GM12878 (cell line): ENCODE results near the gene SLCO4A1. TPM values are rescaled to one million over a fixed set of nuclear protein-coding genes. Genes with fewer than 3 reads are reported as not detected.

ENCODE experiments used
- ATAC-seq: fragments of 200-7000 bp; cut with Tn5 transposase; 3 replicates; pipeline ENCODE4 v1.9.1; 2020; ENCODE audit warnings: mild to moderate bottlenecking, moderate library complexity
- BruUV-seq: library from RNA; stranded (reverse); fragments of 400-500 nt; replicated peaks from 2 replicates; lab custom pipeline; 2021; lab: Mats Ljungman, UMichigan
- CTCF ChIA-PET: fragments of 300-600 bp; sonication (Branson Sonifier 250); formaldehyde crosslinking; extraction: SDS; loops from one replicate; lab custom pipeline; 2021; ENCODE audit warnings: inconsistent platforms; lab: Yijun Ruan, JAX
- POLR2A ChIA-PET: fragments of 350-600 bp; formaldehyde crosslinking; extraction: SDS; loops from one replicate; lab custom pipeline; 2021; ENCODE audit warnings: inconsistent platforms; lab: Charles Lee
- RAD21 ChIA-PET: fragments of 300-600 bp; sonication (Branson Sonifier 250); formaldehyde crosslinking; loops from one replicate; lab custom pipeline; 2023; ENCODE audit warnings: antibody characterized with exemption; ENCODE audit not compliant: unreplicated experiment; lab: Charles Lee
- SMC1A ChIA-PET: fragments of 300-600 bp; sonication (Branson Sonifier 250); formaldehyde crosslinking; loops from one replicate; lab custom pipeline; 2023; ENCODE audit not compliant: unreplicated experiment, uncharacterized antibody; lab: Charles Lee
- DNase-seq: peaks from one replicate; pipeline ENCODE4 v3.0.0-alpha.2; 2011; ENCODE audit warnings: low read depth, low spot score
- FAIRE-seq: peaks from 3 replicates; lab custom pipeline; 2011; peaks lifted over from hg19 to GRCh38; lab: Jason Lieb, UNC
- H2AFZ ChIP-seq: 2 replicates; pipeline ENCODE4 v1.6.0; 2011; ENCODE audit warnings: low read depth, low read length, control low read depth; ENCODE audit not compliant: control insufficient read depth
- H3K27ac ChIP-seq: 2 replicates; pipeline ENCODE4 v1.5.1; 2011; ENCODE audit warnings: control low read depth; ENCODE audit not compliant: control insufficient read depth, insufficient read depth
- H3K27me3 ChIP-seq, 2 experiments: replicated peaks in 1 of 2; 2 replicates each; pipeline versions ENCODE4 v1.6.0 to v1.6.1; 2011; ENCODE audit warnings: low read length in 1 of 2; ENCODE audit not compliant: control insufficient read depth in 2 of 2, insufficient read depth in 2 of 2
- H3K36me3 ChIP-seq, 2 experiments: 2 replicates each; pipeline ENCODE4 v1.5.1; 2011; ENCODE audit warnings: low read length in 1 of 2; ENCODE audit not compliant: control insufficient read depth in 2 of 2, insufficient read depth in 2 of 2
- H3K4me1 ChIP-seq: 2 replicates; pipeline ENCODE4 v1.6.1; 2011; ENCODE audit warnings: mild to moderate bottlenecking, low read length, moderate library complexity, mixed read lengths; ENCODE audit not compliant: control insufficient read depth, insufficient read depth
- H3K4me2 ChIP-seq: 2 replicates; pipeline ENCODE4 v1.6.0; 2011; ENCODE audit warnings: control low read depth; ENCODE audit not compliant: control insufficient read depth, insufficient read depth
- H3K4me3 ChIP-seq: fragments of 200-600 bp; sonication (generic); 2 replicates; pipeline ENCODE4 v1.5.1; 2016
- H3K79me2 ChIP-seq: 2 replicates; pipeline ENCODE4 v1.6.0; 2011; ENCODE audit warnings: low read length; ENCODE audit not compliant: control insufficient read depth, insufficient read depth
- H3K9ac ChIP-seq: 2 replicates; pipeline ENCODE4 v1.8.0; 2011; ENCODE audit warnings: low read length, control low read depth, mixed read lengths; ENCODE audit not compliant: control insufficient read depth, insufficient read depth
- H3K9me3 ChIP-seq: replicated peaks from 3 replicates; pipeline ENCODE4 v1.5.1; 2011; ENCODE audit warnings: mild to moderate bottlenecking, low read length; ENCODE audit not compliant: control insufficient read depth, insufficient read depth
- H4K20me1 ChIP-seq: 2 replicates; pipeline ENCODE4 v1.6.0; 2011; ENCODE audit not compliant: control insufficient read depth, insufficient read depth
- CBX3 ChIP-seq: fragments of 200-600 bp; sonication (generic); IDR thresholded peaks from 2 replicates; pipeline ENCODE4 v1.6.1; 2016; ENCODE audit warnings: low read depth, borderline replicate concordance
- EP300 ChIP-seq, 2 experiments: fragments of 150-350 bp in 1 of 2; IDR thresholded peaks; 2 replicates each; pipeline ENCODE4 v1.6.1; 2011 to 2012; ENCODE audit warnings: low read depth in 2 of 2, low read length in 2 of 2, borderline replicate concordance in 1 of 2, improper control_type of control experiment in 1 of 2, inconsistent platforms in 1 of 2; ENCODE audit not compliant: control insufficient read depth in 1 of 2
- FOXK2 ChIP-seq: fragments of 450-650 bp; IDR thresholded peaks from 2 replicates; pipeline ENCODE4 v1.6.1; 2017; ENCODE audit warnings: mild to moderate bottlenecking, moderate library complexity
- GATAD2B ChIP-seq: fragments of 450-650 bp; conservative IDR thresholded peaks from 2 replicates; pipeline ENCODE4 v1.6.1; 2017; ENCODE audit warnings: low read depth, mild to moderate bottlenecking, moderate library complexity
- KDM1A ChIP-seq: fragments of 200-600 bp; sonication (generic); IDR thresholded peaks from 2 replicates; pipeline ENCODE4 v1.6.1; 2016; ENCODE audit warnings: borderline replicate concordance
- SIN3A ChIP-seq: IDR thresholded peaks from 2 replicates; pipeline ENCODE4 v1.6.1; 2012; ENCODE audit warnings: low read depth, low read length, improper control_type of control experiment
- SUZ12 ChIP-seq: fragments of 200-600 bp; sonication (generic); IDR thresholded peaks from one replicate; pipeline ENCODE4 v1.6.1; 2018; ENCODE audit warnings: antibody characterized with exemption, mild to moderate bottlenecking; ENCODE audit not compliant: unreplicated experiment
- ZNF24 ChIP-seq: fragments of 450-650 bp; IDR thresholded peaks from 2 replicates; pipeline ENCODE4 v1.6.1; 2017; ENCODE audit warnings: antibody characterized with exemption, mild to moderate bottlenecking
- WGBS: methylation state at CpG from one replicate; pipeline ENCODE4 v1.1.6; 2016; ENCODE audit warnings: low lambda C conversion rate; ENCODE audit not compliant: insufficient replicate concordance, insufficient coverage; ENCODE audit errors: missing lambda C conversion rate; 5-methylcytosine and 5-hydroxymethylcytosine counted together
- in situ Hi-C: fragments of 300-500 bp; cut with MboI; formaldehyde crosslinking; loops from 9 replicates; pipeline ENCODE4 v1.14.3; 2018; ENCODE audit warnings: mixed read lengths
- intact Hi-C: fragments of 100-400 bp; cut with micrococcal nuclease; formaldehyde crosslinking; loops from one replicate; pipeline ENCODE4 v1.14.2; 2022; ENCODE audit not compliant: unreplicated experiment
- polyA plus RNA-seq, 11 experiments: library from polyadenylated mRNA; depleted of rRNA in 4 of 11; unstranded in 6 of 11; stranded (reverse) in 5 of 11; fragments of >200 nt; fragmentation: Nextera tagmentation in 4 of 11; fragmentation: Illumina TruSeq in 1 of 11; extraction: Ambion mirVana in 4 of 11; extraction: Trizol in 1 of 11; gene quantifications; 1 replicate in 1 of 11; 2 replicates in 10 of 11; pipeline versions ENCODE4 v1.2.1 to v1.2.3, GENCODE V29; 2011 to 2016; ENCODE audit warnings: inconsistent platforms in 2 of 11, missing spikeins in 2 of 11, low read depth in 1 of 11
- total RNA-seq, 4 experiments: library from RNA; depleted of rRNA in 3 of 4; stranded (reverse); fragments of >200 nt in 3 of 4; fragmentation: Illumina TruSeq in 1 of 4; extraction: Trizol in 1 of 4; gene quantifications; 2 replicates each; pipeline versions ENCODE4 v1.2.1 to v1.2.3, GENCODE V29; 2013 to 2021
- TF ChIP-seq, protein P1 (sequence below): fragments of 450-650 bp; conservative IDR thresholded peaks from 2 replicates; pipeline ENCODE4 v1.6.1; 2017; ENCODE audit warnings: mild to moderate bottlenecking, moderate library complexity
- TF ChIP-seq, protein P2 (sequence below): IDR thresholded peaks from 2 replicates; pipeline ENCODE4 v1.6.1; 2012; ENCODE audit warnings: low read length, inconsistent platforms
- TF ChIP-seq, protein P3 (sequence below): fragments of 150-350 bp; IDR thresholded peaks from 2 replicates; pipeline ENCODE4 v1.6.1; 2014; ENCODE audit warnings: mild to moderate bottlenecking, low read depth, low read length
- TF ChIP-seq, protein P4 (sequence below): fragments of 450-650 bp; IDR thresholded peaks from 2 replicates; pipeline ENCODE4 v1.6.1; 2017; ENCODE audit warnings: mild to moderate bottlenecking, moderate library complexity

Gene SLCO4A1
- total and polyA plus RNA-seq, 10 of the 15 experiments (the other 5 are each of a cell fraction or from before 2014, with no cell fraction given): 2.1 to 30.7 (median 12.0) TPM

DNA sequence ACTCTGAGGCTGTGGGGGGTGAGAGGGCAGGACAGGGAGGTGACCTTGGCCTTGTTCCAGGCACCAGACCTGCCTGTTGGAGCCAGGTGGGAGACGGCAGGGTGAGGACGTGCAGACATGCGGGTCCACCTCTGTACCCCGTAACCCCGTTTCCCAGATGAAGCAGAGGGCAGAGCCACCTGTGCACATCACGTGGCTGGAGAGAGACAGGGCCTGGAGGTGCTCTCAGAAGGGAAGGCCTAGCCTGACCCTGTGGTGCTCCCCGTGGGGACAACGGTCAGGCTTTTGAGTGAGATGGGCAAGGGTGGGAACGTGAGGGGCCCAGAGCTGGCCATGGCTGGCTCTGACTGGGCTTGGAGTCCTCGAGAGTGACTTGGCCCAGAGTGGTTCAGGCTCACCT, 72.9 kb downstream of the SLCO4A1 start (continued):
- TF ChIP-seq, protein P1, sequence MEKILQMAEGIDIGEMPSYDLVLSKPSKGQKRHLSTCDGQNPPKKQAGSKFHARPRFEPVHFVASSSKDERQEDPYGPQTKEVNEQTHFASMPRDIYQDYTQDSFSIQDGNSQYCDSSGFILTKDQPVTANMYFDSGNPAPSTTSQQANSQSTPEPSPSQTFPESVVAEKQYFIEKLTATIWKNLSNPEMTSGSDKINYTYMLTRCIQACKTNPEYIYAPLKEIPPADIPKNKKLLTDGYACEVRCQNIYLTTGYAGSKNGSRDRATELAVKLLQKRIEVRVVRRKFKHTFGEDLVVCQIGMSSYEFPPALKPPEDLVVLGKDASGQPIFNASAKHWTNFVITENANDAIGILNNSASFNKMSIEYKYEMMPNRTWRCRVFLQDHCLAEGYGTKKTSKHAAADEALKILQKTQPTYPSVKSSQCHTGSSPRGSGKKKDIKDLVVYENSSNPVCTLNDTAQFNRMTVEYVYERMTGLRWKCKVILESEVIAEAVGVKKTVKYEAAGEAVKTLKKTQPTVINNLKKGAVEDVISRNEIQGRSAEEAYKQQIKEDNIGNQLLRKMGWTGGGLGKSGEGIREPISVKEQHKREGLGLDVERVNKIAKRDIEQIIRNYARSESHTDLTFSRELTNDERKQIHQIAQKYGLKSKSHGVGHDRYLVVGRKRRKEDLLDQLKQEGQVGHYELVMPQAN: no peak
- no peak for TF ChIP-seq FOXK2
- no peak for TF ChIP-seq KDM1A
- TF ChIP-seq ZNF24: no peak
- no peak for TF ChIP-seq GATAD2B
- no peak for TF ChIP-seq SIN3A

DNA sequence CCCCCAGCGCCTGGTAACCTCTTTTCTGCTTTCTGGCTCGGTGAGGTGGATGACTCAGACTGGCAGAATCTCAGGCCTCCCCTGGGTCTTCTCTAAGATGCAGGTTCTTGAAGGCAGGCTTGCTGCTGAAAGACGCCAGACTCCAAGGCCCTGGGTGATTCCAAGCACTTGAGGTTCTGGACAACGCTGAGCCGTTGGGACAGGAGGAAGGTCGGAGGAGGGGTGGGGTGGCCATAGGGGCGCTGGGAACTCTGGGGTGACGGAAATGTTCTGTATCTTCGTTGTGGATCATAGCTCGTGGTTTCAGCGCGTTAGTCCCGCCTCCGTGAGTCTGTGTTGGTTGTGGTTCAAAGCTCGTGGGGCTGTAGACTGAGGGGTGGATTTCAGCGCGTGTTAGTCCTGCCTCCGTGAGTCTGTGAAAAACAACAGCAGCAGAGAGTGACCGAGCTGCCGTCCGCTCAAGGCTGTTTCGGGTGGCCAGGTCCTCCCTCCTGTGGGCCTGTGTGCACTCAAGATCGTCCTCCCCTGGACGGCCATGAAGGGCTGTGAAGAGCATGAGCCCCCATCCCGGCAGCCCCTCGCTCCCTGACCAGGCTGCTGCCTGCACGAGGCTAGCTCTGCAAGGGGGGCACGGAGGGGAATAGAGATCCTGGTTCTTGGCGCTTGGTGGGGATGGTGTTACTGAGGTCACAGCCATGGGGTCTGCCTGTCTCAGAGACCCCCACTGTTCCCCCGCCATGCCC, 74.1 kb downstream of the SLCO4A1 start:
- FAIRE-seq (no peak), DNase-seq (no peak), ATAC-seq (no peak)
- in situ Hi-C loops: no loop called here
- ChIA-PET SMC1A (no interaction called here), RAD21 (no interaction called here), CTCF (no interaction called here), POLR2A (interaction anchor here (0.5 kb wide), 1 partner anchor 377 kb away, joined by 3 read pairs; no protein-coding TSS in a partner anchor)
- Histone ChIP-seq H3K79me2 (no peaks in the 10 kb centered on the region), H3K9ac (no peak overlapping the region), H3K4me3 (no peak overlapping the region), H3K27me3 (peaks cover 0 to 2% of the 10 kb centered on the region in 2 experiments; a peak in 2 of 4 replicates), H3K27ac (no peak overlapping the region), H3K36me3 (no peaks in the 10 kb centered on the region), H3K9me3 (peaks cover 6% of the 10 kb centered on the region; the same call in 1 of the 3 replicates), H3K4me1 (no peaks in the 10 kb centered on the region), H4K20me1 (no peaks in the 10 kb centered on the region), H3K4me2 (no peak overlapping the region), H2AFZ (no peak overlapping the region)
- BruUV-seq: no TSS peak
- intact Hi-C loops: no loop called here
- WGBS: 27% methylated on average over 30 of the region's 30 CpGs
- TF ChIP-seq, protein P2, sequence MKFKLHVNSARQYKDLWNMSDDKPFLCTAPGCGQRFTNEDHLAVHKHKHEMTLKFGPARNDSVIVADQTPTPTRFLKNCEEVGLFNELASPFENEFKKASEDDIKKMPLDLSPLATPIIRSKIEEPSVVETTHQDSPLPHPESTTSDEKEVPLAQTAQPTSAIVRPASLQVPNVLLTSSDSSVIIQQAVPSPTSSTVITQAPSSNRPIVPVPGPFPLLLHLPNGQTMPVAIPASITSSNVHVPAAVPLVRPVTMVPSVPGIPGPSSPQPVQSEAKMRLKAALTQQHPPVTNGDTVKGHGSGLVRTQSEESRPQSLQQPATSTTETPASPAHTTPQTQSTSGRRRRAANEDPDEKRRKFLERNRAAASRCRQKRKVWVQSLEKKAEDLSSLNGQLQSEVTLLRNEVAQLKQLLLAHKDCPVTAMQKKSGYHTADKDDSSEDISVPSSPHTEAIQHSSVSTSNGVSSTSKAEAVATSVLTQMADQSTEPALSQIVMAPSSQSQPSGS: no peak
- TF ChIP-seq, protein P3, sequence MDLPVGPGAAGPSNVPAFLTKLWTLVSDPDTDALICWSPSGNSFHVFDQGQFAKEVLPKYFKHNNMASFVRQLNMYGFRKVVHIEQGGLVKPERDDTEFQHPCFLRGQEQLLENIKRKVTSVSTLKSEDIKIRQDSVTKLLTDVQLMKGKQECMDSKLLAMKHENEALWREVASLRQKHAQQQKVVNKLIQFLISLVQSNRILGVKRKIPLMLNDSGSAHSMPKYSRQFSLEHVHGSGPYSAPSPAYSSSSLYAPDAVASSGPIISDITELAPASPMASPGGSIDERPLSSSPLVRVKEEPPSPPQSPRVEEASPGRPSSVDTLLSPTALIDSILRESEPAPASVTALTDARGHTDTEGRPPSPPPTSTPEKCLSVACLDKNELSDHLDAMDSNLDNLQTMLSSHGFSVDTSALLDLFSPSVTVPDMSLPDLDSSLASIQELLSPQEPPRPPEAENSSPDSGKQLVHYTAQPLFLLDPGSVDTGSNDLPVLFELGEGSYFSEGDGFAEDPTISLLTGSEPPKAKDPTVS: no peak
- TF ChIP-seq, protein P4, sequence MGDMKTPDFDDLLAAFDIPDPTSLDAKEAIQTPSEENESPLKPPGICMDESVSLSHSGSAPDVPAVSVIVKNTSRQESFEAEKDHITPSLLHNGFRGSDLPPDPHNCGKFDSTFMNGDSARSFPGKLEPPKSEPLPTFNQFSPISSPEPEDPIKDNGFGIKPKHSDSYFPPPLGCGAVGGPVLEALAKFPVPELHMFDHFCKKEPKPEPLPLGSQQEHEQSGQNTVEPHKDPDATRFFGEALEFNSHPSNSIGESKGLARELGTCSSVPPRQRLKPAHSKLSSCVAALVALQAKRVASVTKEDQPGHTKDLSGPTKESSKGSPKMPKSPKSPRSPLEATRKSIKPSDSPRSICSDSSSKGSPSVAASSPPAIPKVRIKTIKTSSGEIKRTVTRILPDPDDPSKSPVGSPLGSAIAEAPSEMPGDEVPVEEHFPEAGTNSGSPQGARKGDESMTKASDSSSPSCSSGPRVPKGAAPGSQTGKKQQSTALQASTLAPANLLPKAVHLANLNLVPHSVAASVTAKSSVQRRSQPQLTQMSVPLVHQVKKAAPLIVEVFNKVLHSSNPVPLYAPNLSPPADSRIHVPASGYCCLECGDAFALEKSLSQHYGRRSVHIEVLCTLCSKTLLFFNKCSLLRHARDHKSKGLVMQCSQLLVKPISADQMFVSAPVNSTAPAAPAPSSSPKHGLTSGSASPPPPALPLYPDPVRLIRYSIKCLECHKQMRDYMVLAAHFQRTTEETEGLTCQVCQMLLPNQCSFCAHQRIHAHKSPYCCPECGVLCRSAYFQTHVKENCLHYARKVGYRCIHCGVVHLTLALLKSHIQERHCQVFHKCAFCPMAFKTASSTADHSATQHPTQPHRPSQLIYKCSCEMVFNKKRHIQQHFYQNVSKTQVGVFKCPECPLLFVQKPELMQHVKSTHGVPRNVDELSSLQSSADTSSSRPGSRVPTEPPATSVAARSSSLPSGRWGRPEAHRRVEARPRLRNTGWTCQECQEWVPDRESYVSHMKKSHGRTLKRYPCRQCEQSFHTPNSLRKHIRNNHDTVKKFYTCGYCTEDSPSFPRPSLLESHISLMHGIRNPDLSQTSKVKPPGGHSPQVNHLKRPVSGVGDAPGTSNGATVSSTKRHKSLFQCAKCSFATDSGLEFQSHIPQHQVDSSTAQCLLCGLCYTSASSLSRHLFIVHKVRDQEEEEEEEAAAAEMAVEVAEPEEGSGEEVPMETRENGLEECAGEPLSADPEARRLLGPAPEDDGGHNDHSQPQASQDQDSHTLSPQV: no peak
- TF ChIP-seq EP300 (IDR thresholded peaks at IDR 0.05; ENCODE audit: borderline replicate concordance in 1 of 2, control insufficient read depth in 1 of 2, low read depth in 2 of 2, low read length in 2 of 2): no peak
- TF ChIP-seq SUZ12: no peak
- TF ChIP-seq GATAD2B: no peak
- TF ChIP-seq CBX3: no peak
